CD4-positive, alpha-beta T cell treated with Interleukin-15 for 1 hour (primary cell): ENCODE data around the gene TRDN.
"Not testable (repeated sequence)": the region's sequence is repeated elsewhere in the genome, so short reads cannot be mapped to it uniquely, and the experiment has no call there.

ENCODE experiments used
- DNase-seq: peaks from one replicate; pipeline ENCODE4 v3.0.0-alpha.2; 2020

The TRDN gene

DNA sequence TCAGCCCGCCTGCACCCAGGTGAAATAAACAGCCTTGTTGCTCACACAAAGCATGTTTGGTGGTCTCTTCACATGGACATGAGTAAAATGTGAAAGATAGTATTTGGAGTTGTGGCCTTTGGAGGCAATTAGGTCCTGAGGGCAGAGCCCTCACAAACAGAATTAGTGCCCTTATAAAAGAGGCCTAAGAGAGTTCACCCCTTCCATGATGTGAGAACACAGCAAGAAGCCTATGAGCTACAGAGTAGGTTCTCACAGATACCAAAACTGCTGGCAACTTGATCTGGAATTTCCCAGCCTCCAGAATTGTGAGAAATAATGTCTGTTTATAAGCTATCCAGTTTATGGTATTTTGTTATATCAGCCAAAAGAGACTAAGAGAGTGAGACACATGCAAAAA is 74.5 kb downstream of the TRDN start:
- DNase-seq, result no peak

DNA sequence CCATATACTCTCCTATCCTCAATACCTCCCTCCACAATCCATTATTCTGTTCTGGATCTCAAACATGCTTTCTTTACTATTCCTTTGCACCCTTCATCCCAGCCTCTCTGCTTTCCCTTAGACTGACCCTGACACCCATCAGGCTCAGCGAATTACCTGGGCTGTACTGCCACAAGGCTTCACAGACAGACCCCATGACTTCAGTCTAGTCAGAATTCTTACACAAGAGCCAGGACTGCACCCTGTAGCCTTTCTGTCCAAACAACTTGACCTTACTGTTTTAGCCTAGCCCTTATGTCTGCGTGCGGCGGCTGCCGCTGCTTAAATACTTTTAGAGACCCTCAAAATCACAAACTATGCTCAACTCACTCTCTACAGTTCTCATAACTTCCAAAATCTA is 76.9 kb downstream of the TRDN start:
- DNase-seq, result not testable (repeated sequence)

DNA sequence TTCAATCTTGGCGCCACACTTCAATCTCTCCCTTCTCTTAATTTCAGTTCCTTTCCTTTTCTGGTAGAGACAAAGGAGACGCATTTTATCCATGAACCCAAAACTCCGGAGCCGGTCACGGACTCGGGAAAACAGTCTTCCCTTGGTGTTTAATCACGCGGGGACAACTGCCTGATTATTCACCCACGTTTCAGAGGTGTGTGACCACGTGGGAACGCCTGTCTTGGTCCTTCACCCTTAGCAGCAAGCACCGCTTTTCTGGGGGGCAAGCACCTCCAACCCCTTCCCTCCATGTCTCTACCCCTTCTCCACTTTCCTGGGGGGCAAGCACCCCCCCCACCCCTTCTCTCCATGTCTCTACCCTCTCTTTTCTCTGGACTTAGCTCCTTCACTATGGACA is 79.3 kb downstream of the TRDN start:
- not testable (repeated sequence) for DNase-seq

DNA sequence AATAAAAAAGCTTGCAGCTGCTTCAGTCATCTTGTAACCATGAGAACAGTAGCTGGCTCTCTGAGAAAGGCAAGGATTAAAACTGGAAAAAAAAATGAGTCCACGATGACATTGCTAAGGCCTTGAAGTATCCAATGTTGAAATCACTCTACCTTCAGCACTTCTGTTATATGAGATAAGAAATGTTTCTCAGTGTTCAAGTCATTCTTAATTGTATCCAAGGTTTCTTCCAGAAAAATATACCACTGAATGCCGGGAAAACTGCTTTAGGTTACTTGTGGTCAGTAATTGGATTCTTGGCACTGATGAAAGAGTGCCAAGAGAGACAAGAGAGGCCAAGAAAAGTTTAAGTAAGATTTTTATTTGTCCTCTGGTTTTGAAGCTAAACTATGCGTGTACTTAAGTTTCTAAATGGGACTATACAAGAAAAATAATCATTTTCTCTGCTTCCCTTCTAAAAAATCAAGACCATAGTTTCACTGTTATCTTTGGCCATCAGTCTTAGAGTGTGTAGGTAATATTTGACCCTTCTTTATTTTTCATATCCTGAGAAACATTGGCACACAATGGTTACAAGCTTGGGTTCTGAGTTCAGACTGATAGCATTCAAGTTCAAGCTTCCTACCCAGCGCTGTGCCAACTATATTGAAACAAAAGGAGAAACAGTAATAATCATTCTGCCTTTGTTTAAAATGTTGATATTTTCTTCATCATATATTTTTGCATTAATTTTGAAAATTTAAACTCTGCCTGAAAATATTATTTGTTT is 84.6 kb downstream of the TRDN start:
- DNase-seq, result no peak

DNA sequence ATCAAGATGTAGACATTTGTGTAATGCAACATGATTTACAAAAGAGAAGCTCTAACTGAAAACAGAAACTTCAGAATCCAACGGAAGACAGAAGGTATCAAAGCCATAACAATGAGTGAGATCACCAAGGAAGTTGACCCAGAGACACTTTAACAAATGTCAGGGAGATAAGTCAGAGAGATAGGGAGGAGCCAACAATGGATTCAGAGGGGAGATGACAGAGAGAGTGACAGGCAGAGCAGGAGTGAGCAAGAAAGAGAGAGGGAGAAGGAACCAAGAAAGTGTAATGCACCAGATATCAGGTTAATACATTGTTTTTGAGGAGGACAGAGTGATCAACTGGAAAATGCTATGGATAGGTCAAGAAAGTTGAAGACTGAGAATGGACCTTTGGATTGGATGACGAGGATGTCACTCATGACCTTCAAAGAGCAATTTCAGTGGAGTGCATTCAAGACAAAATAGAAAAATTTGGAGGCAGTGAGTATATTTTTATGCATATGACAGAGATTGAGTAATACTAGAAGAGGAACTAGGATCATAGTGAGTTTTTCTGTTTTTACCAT is 86.6 kb downstream of the TRDN start:
- no peak for DNase-seq

DNA sequence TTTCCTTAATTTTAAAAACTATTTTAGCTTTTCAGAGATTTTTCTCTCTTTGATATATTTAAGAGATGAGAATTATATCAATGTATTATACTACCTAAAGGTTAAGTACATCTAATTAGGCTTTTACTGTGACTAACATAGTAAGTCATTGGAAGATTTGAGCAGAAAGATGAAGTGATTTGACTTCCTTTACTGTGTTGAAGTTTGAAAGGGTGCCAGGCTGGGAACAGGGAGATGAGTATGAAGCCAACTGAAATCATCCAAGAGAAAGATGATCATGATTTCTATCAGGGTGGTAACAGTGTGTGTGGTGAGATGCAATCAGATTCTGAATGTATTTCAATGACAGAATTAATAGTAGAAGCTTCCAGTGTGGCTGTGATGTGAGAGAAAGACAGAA is 87.3 kb downstream of the TRDN start:
- DNase-seq, result no peak

DNA sequence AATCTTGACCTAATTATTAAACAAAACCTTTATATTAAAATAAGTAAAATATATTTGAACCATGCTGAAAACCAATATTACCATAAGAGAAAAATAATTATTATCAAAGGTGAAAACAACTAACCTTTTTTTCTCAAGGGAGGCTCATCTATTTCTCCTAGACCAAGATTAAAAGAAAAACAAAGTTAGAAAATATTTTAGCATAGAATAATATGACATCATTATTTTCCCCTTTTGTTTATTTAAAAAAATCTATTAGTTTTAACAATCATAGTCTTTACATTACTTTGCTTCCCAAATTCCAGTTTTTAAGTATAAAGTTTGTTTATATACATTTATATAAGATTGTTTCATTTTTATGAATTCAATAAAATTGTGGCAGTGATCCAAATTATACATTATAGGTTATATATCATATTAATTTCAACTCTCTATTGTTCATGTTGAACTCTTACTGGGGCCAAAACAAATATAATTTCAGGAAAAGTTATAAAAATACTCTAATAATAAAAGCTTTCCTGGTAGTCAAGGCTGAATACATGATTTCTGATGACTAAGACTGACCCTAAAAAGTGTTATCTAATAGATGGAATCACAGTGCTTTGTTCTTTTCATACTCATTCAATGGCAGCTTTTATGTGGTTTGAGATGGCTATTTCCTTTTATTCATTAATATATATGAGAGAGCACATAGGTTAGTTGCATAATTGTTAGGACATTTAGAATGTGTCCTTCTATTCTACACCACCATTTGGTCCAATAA is 89.4 kb downstream of the TRDN start:
- no peak for DNase-seq

DNA sequence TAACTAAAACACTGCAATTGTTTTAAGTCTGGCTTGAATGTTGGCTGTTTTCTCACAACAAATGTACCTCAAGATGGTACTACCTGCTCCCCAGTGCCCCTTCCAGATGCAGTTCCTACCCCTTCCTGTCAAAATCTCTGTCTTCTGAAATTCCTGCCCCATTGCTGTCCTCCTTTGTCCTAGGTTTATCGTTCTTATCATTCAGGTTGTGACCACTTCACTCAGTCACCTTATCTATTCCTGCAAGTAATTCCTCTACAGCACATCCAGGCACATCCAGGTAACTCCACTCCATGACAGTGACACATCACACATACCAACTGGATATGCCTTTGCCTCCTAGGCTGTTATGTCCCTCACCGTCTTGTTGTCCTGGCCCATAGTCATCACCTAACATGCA is 90.2 kb downstream of the TRDN start:
- DNase-seq, result no peak

DNA sequence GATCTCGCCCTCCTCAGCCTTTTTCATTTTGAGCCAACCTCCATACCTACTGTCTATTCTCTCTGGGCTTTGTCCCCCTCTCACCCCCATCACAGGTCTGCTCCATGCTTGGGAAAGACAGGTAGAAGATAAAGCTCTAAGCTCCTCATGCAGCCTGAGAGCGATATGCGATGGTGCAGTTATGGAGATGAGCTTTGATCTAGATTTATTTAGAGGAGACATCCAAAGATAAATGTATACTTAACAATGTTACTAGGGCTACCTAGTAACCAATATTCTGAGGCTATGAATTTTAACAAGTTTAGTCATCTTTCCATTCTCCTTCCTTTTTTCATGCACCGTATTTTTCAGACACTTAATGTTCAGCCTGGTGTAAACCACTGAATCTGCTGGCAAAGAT is 95.3 kb downstream of the TRDN start:
- DNase-seq, result no peak

DNA sequence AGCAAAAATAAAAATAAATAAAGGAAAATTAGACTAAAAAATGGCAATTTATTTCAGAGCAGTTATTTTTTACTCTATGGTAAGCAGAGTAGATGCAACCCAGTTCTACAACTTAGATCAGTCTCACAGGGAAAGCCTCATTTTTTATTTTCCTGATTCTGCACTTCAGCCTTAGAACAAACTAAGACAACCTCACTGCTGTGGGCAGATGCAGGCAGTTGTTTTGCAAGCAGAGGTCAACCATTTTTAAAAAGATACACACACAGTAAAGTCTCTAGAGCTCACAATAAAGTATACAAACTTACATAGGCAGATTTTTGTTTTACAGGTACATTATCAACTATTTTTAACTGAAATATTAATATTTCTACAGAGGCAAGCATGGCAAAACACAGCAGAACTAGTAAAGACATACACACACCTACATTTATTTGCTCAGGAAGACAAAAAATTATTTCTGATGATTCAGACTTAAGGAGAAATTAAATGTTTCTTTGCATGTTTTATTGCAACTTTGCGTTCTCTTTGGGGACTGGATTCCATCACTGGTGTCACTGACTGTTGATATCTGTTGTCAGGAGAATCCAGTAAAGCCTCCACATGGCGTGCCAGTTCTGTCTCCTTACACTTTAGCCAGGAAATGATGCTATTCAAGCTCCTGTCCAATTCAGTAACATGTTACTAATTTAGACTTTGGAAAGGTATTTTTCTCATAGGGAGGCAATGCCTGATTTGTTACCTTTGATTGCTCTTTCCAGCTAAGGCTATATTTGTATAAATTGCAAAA is 102.7 kb downstream of the TRDN start:
- no peak for DNase-seq

DNA sequence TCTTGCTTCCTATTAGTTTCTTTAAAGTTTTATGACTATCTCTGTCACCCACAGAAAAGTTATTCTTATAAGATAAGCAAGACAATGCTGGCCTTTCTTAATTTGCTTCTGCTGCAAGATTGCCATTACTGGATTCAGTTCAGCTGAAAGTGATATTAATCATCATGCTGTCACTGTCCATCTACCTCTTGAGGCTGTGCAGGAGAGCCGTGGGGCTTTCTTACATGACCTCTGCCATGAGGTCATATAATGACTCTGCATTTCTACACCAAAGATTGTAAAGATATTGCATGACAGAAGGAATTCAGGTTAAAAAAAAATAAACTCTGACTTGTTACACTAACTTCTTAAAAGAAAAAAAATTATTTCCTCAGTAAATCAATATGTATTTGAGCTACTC is 106.9 kb downstream of the TRDN start:
- no peak for DNase-seq

DNA sequence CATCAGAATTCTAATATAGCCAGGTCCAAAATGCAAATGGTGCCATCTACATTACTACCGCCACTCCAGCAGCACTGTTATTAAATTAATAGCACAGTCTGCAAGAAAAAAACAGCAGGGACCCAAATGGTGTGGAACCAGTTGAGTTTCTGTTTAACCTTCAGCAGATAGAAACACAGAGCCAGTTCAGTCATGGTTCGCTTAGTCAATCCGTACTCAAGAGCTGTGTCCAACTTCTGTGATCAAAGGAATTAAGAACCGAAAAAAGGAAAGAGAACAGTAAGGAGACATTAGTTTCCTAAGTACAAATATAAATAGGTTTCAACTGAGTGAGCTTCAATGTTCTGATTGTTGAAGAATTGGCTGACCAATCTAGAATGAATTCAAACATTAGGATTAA is 107.7 kb downstream of the TRDN start:
- no peak for DNase-seq

DNA sequence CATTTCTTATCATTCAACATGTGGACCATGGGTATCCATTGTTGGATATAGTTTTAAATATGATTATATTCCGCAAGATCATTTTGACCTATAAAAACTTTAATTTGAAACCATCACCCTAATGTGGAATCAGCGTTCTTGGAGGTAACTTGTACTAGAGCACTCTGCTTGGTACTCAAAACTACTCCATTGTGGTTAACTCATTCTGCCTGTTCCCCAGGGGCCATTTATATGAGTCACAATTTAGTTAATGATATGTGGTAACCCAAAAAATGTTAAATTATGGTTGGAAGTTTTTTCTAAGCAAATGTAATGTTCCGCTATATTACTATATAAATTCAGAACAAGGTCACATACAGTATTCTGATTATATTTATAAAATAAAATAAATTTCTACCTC is 109.3 kb downstream of the TRDN start:
- DNase-seq, result no peak

DNA sequence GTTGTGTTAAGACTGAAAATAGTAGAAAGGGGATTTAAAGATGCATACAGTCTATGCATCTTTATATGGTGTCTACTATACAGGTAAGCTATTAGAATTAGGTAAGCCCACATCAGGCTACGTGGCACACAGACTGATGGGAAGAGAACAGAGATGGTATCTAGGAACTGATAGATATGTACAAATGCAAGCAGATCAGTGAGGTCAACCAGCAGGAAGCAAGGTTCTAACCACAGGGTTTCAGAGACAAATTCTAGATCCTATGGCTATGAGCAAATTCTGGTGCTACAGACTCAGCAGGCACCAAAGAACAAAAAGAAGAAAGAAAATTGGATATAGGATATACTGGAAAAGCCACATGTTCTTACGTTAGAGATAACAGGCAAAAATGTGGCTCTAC is 110.6 kb downstream of the TRDN start:
- no peak for DNase-seq

DNA sequence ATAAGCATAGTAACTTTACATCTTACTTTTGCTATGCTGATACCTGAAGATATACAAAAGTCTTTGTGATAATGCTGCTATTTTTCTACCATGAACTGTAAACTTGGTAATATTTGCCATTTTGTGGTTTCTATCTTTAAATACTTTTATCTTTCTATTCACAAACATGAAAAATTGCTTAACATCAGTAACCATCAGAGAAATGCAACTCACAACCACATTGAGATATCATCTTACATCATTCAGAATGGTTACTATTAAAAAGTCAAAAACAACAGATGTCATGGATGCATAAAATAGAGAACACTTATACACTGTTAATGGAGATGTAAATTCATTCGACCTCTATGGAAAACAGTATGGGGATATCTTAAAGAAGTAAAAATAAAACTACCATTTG is 112.0 kb downstream of the TRDN start:
- no peak for DNase-seq

DNA sequence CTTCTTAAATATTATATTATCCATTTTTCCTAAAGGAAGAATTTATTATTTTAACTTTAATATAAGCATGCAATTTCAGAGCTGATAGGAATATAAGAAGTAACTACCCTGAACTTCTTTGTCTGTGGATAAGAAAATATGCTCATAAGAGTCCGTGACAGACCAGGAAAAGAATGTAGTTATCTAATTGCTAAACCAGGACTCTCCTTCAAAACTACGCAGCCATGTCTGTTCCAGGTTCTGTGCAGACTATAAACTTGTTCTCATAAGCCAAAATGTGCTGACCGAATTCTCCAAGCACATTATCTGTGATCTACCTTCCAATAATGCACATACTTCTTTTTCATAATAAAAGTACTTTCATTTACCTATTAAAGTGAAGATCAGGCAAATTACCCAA is 116.5 kb downstream of the TRDN start:
- DNase-seq, result no peak

DNA sequence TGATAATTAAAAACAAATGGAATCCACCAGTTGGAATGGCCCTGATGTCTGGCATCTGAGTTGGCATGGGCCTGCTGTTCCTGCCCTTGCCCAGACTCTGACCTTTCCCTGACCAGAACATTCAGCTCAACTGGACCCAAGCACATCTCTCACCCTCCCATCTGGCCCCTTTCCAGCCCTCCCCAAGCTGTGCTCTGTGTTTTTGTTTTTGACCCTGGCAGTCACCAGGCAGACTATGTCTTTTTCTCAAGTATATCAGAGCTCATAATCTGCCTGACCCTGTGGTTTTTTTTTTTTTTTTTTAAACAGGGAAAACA is 117.6 kb downstream of the TRDN start:
- no peak for DNase-seq

DNA sequence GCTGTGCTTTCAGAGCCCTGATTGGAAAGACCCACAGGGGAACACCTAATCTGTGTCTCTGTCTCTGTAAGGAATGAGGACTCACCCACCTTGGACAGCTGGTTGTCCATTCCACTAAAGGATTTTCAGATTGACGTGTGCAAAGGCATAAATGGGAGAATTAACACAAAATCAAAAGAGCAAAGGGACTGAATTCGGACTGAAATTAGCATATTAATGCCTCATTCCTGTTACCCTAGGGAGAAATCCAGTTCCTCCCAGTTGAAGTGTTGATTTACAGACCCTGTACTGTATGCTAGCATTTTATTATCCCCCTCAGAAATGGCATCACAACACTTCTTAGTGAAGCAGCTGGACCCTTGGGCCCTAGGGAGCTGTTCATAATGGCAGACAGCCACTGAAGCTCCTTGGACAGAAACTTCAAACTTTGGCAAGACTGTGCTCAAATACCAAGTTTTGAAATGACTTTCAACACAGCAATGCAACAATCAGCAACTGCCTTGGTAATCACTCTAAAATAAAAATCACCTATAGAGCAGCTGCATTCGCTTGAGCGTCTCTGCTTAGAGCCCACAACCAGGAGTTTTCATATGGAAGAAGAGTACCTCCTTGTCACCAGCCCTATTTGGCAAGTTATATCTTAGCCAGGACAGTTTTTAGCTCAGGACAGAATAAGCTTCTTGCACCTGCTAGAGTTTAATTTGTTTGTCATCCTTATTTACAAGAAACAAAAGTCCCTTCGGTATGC is 118.1 kb downstream of the TRDN start:
- no peak for DNase-seq

DNA sequence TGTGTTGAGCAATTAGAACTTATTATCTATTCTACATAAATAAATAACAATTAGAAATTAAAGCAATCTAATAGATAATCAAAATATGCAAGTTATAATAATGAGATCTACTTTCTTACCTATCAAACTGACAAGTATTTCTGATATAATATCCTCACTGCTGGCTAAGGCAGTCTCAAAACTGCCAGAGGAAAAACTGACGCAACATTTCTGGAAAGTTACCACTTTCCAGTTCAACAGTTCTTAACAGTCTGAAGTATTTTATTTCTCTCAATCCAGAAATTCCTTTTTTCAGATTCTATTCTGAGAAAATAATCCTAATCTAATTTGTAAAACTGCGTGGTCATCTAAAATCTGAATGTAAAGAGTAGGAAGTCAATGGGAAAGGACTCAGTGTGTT is 121.0 kb downstream of the TRDN start:
- no peak for DNase-seq

DNA sequence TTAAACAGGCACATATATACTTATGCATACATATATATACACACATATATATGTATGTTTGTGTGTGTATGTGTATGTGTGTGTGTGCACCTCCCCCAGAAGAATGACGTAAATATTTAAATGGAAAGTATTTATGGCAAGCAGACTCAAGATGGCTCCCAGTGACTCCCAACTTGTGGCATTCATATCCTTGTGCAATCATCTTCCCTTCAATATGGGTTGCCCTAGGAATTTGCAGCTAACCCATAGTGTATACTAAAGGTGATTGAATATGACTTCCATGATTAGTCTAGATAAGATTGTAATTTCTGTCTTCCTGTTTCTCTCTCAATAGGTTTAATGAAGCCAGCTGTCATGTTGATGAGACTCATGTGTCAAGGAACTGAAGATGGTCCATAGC is 127.6 kb downstream of the TRDN start:
- no peak for DNase-seq

DNA sequence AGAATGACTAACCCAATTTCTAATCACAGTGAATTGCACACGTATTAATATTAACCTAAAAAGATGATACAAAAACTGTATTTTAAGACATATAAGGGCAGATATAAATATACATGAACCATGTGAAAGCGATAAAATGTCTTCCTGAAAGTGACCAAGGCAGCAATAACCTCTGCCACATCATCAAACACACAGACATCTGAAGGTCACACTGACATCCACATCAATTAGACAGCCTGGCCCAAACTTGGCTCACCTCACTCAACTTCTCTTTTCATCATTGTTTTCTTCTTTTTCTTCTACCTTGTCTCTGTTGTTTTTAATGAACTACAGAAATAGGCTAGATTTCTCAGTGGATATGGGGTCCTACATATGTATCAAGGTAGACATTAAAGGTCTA is 128.5 kb downstream of the TRDN start:
- no peak for DNase-seq

DNA sequence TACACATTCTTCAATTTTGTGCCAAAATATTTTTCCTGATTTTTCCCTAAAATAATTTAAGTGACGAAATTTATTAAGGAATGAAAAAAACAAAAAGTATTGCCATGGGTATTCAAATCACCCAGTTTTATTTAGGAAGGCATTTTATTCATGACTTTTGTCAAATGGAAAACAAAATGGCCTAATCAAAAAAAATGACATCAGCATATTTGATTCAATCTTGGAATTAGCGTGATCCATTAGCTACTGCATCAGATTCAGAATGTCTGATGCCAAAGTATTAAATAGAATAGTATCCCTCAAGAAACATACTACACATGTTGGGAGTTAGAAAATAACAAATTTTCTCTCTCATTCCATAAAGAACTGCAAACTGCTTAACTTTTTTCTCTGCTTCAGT is 129.2 kb downstream of the TRDN start:
- no peak for DNase-seq

DNA sequence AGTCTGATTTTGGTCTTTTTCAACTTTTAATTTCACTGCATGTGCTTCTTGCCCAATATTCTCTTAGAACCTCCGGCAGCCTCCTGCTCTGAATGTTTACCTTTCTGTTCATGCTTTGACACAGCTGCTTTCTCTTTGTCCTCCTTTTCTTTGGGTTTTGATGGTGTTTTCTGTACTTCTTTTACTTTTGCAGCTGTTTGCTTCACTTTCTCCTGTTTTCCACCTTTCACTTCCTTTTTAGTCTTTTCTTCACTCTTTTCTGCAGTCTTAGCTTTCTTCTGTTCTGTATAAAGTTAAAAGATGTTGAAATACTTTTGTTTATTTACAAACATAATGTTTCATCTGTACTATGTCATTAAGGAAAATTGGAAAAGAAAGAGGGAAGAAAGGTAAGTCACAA is 133.1 kb downstream of the TRDN start:
- no peak for DNase-seq
